Measurements from ENCODE around the gene SORCS2. TPM values are rescaled to one million over a fixed set of nuclear protein-coding genes. Genes with fewer than 3 reads are reported as not detected.

Gene SORCS2
- total and polyA plus RNA-seq, 2 of the 13 experiments (the other 11 are each of a cell fraction or from before 2014, with no cell fraction given), result 0.82 to 1.0 TPM

DNA sequence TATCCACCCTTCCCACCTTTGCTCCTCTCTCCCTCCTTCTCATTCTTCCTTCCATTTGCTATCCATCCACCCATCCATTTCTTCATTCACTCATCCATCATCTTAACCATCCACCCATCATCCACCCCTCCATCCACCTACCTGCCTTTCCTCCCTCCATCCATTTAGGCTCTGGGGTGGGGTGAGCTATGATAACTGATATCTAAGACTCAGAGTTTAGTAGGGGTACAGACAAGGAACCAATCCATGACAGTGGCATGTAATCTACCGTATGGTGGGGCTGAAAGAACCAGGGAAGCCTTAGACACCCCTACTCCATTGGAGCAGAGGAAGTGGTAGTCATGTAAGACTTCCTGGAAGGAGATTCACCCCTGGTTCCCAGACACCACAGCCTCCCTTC, 219.2 kb downstream of the SORCS2 start:
- no peak for FAIRE-seq
- Histone ChIP-seq H3K4me3 (replicated peaks in 1 of 3; ENCODE audit: insufficient read depth in 1 of 3, low read depth in 2 of 3, low read length in 3 of 3) (no peak overlapping the region), H3K27me3 (ENCODE audit: control insufficient read depth in 1 of 2, insufficient read depth in 2 of 2, low read length in 2 of 2) (no peaks in the 10 kb centered on the region; a peak in 1 of 5 replicates), H3K4me1 (ENCODE audit: insufficient read depth, low read length) (no peaks in the 10 kb centered on the region), H3K9ac (ENCODE audit: insufficient read depth, low read depth, low read length) (no peak overlapping the region), H3K79me2 (ENCODE audit: insufficient read depth, low read length) (no peaks in the 10 kb centered on the region), H4K20me1 (ENCODE audit: insufficient read depth, low read length) (no peaks in the 10 kb centered on the region), H3K27ac (ENCODE audit: extremely low read length, insufficient read depth, low read length) (no peak overlapping the region), H3K9me3 (ENCODE audit: low read length) (peaks cover 14% of the 10 kb centered on the region; the same call in 1 of the 2 replicates), H2AFZ (ENCODE audit: low read length) (no peak overlapping the region), H3K36me3 (replicated peaks in 1 of 2; ENCODE audit: control insufficient read depth in 1 of 2, insufficient read depth in 2 of 2, low read length in 2 of 2) (no peaks in the 10 kb centered on the region), H3K4me2 (ENCODE audit: low read depth, low read length) (no peak overlapping the region)
- DNase-seq (ENCODE audit: low spot score), result no peak
- in situ Hi-C loops (cut with HindIII; ENCODE audit: extremely low pct_ligation_motif_present, low pct_unique_long_range_greater_than_20kb) (no loop called here), intact Hi-C loops (cut with micrococcal nuclease; ENCODE audit: unreplicated experiment) (no loop called here)
- WGBS (ENCODE audit: low lambda C conversion rate), result 0% methylated on average over 1 of the region's 1 CpG
- ATAC-seq, result no peak
- no TSS peak for BruUV-seq (replicated peaks)
- ChIA-PET POLR2A (no interaction called here), CTCF (ENCODE audit: low intra/inter-chr PET ratio, low total read pairs) (no interaction called here)
- TF ChIP-seq GTF2F1 (IDR thresholded peaks at IDR 0.05; ENCODE audit: low read length), result no peak
- TF ChIP-seq PBX2 (CRISPR knock-in tag; IDR thresholded peaks at IDR 0.05), result no peak
- TF ChIP-seq GMEB2 (CRISPR knock-in tag; IDR thresholded peaks at IDR 0.05; ENCODE audit: low read depth), result no peak
- TF ChIP-seq SOX5 (CRISPR knock-in tag; IDR thresholded peaks at IDR 0.05; ENCODE audit: borderline replicate concordance), result no peak
- TF ChIP-seq, protein P1, sequence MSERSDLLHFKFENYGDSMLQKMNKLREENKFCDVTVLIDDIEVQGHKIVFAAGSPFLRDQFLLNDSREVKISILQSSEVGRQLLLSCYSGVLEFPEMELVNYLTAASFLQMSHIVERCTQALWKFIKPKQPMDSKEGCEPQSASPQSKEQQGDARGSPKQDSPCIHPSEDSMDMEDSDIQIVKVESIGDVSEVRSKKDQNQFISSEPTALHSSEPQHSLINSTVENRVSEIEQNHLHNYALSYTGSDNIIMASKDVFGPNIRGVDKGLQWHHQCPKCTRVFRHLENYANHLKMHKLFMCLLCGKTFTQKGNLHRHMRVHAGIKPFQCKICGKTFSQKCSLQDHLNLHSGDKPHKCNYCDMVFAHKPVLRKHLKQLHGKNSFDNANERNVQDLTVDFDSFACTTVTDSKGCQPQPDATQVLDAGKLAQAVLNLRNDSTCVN (CRISPR knock-in tag; IDR thresholded peaks at IDR 0.05; ENCODE audit: borderline replicate concordance), result no peak
- no peak for TF ChIP-seq ARID4A (CRISPR knock-in tag; IDR thresholded peaks at IDR 0.05; ENCODE audit: borderline replicate concordance)
- TF ChIP-seq ZNF101 (CRISPR knock-in tag; IDR thresholded peaks at IDR 0.05; ENCODE audit: borderline replicate concordance, low read depth), result no peak
- no peak for TF ChIP-seq PAF1 (CRISPR knock-in tag; IDR thresholded peaks at IDR 0.05)
- TF ChIP-seq PREB (CRISPR knock-in tag; IDR thresholded peaks at IDR 0.05), result no peak
- no peak for TF ChIP-seq SNRNP70 (IDR thresholded peaks at IDR 0.05; ENCODE audit: low read depth, low read length)
- no peak for TF ChIP-seq TCF7 (IDR thresholded peaks at IDR 0.05; ENCODE audit: low read depth)
- no peak for TF ChIP-seq ZNF547 (CRISPR knock-in tag; IDR thresholded peaks at IDR 0.05)
- no peak for TF ChIP-seq ZNF432 (CRISPR knock-in tag; IDR thresholded peaks at IDR 0.05; ENCODE audit: borderline replicate concordance)
- TF ChIP-seq ZNF562 (CRISPR knock-in tag; IDR thresholded peaks at IDR 0.05; ENCODE audit: borderline replicate concordance), result no peak
